CD4-positive, alpha-beta T cell treated with Interleukin-2 at 100 ng/mL for 4 hours (primary cell): ENCODE results near the gene SUN1.

Source experiments
- DNase-seq: peaks from one replicate; pipeline ENCODE4 v3.0.0-alpha.2; 2020; ENCODE audit warnings: low spot score

Gene SUN1

DNA sequence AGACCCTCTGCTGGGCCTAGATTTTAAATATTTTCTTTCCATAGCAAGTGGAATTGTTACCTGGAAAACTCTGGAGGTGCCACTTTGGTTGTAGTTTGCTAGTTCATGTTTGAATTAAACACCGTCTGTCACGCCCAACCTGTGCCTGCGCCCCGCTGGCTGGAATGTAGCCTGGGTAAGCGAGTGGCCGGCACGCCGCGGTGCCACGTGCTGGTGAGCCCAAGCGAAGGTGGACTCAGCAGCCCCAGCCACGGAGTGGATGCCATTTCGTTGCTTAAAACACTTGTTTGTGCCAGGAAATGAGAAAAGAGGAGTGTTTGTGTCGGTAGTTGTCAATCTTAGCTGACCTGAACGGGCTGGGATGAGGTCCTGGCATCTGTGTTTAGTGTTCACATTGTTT, 46.8 kb downstream of the SUN1 start:
- DNase-seq: no peak

DNA sequence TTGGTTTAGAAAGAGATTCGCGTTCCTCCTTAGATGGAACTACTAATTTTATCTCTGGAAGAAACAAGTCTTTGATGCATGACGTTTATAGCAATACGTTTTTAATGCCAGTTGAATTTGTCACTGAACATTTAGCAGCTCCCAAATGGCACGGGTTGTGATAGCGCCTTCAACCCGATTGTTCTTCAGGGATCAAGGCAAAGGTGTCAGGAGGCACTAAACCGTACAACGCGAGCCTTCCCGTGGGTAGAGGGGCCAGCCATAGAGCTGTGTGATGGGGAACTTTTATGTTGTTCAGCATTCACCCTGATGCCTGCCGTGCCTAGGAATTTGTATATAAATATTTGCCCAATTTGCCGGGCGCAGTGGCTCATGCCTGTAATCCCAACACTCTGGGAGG, 47.4 kb downstream of the SUN1 start:
- DNase-seq: no peak

DNA sequence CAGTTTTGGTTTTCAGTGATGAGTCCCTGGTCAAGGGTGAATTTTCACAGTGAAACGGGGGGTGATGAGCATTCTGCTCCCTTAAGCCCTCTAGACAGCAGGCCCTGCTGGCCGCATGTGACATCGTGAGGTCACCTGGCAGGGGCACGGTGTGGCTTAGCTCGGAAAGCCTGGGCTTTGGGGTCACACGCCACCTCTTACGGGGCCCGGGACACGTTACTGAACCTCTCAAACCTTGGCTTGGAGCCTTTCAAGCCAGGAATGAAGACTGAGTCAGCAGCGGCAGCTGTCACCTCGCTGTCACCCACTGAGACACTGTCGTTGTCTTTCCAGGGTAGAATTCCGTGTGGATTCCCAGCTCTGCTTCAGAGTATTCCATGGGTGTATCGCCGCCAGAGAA, 48.2 kb downstream of the SUN1 start:
- no peak for DNase-seq

DNA sequence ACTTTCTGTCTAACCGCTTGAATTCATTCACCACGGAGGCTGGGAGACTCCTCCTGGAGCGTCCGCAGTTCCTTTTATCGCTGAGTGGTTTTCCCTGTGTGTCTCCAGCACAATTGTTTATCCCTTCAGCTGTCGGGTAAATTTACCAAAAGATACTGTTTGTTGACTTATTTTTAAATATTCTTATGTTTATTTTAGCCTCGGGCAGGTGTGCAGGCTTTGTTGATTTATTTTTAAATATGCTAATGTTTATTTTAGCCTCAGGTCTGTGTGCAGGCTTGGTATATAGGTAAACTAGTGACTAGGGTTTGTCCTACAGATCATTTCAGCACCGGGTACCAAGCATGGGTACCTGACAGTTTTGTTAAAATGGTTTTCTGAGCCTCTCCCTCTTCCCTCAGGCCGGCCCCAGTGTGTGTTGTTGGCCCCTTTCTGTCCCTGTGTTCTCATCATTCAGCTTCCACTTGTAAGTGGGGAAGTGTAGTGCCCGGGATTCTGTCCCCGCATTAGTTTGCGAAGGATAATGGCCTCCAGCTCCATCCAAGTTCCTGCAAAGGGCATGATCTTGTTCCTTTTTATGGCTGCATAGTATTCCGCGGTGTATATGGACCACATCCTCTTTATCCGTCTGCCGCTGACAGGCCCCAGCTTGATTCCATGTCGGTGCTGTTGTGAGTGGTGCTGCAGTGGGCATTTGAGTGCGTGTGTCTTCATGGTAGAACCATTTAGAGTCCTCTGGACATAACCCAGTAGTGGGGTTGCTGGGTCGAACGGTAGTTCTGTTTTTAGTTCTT, 49.4 kb downstream of the SUN1 start:
- no peak for DNase-seq

DNA sequence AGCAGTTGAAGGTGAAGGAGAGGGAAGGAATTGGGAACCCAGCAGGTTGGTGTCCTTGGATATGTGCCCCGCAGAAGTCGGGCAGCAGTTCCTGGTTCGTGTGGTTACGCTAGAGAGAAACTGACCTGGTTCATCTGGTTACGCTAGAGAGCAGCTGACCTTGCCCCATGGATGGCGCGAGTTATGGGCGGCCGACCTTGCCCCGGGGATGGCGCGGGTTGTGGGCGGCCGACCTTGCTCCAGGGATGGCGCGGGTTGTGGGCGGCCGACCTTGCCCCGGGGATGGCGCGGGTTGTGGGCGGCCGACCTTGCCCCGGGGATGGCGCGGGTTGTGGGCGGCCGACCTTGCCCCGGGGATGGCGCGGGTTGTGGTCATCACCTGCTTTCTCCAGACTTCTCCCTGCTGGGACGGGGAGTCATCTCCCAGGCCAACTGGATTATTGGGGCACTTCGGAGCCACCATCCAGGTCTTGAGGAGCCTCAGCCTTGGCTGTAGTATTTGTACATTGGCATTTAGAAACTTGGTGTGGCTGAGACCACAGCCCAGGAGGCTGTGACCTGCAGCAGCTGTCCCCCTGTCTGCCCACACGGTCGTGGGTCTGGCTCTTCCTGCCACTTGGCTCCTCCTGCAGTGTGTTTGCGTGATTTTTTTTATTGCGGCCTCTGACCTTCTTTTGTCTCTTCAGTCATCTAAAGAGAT, 50.2 kb downstream of the SUN1 start:
- DNase-seq: no peak

DNA sequence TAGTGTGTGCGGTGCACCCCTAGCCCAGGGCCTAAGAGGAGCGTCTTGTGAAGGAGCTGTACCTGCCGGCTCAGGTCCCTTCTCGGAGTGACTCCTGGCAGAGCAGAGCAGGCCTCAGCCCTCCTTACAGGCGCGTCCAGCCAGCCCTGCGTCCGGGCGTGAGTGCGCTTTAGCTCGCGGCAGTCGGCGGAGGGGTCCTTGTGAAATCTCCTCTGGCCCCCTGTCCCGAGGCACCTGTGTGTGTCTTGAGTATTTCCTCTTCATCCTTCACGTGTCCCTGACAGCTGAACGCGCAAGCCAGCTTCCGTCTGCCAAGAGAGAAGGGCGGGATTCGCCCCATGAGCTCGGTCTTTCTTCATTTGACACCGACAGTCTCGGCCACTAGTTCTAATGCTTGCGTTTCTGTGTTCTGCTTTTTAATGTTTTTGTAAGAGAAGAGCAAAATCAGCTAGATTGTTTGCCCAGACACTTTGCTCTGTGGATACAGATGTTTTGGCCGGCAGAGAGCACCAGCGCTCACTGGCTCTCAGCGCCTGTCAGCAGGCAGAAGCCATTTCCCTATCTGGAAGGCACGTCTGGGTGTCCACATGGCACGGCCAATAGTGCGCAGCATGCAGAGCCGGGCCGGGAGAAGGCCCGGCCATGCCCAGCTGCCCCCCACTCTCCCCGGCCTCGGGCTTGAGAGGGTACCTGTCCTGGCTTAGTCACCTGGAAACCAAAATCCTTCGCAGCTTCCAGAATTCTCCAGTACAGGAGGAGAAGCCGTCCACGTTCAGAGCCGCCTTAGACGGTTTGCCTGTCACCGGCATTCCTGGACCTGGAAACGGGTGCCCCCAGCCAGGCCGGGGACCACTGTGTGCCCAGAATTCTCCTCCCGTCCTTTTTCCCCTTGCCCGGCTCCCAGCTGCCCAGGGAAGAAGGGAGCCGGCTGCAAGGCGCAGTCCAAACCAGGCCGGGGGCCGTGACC, 51.1 kb downstream of the SUN1 start:
- no peak for DNase-seq

DNA sequence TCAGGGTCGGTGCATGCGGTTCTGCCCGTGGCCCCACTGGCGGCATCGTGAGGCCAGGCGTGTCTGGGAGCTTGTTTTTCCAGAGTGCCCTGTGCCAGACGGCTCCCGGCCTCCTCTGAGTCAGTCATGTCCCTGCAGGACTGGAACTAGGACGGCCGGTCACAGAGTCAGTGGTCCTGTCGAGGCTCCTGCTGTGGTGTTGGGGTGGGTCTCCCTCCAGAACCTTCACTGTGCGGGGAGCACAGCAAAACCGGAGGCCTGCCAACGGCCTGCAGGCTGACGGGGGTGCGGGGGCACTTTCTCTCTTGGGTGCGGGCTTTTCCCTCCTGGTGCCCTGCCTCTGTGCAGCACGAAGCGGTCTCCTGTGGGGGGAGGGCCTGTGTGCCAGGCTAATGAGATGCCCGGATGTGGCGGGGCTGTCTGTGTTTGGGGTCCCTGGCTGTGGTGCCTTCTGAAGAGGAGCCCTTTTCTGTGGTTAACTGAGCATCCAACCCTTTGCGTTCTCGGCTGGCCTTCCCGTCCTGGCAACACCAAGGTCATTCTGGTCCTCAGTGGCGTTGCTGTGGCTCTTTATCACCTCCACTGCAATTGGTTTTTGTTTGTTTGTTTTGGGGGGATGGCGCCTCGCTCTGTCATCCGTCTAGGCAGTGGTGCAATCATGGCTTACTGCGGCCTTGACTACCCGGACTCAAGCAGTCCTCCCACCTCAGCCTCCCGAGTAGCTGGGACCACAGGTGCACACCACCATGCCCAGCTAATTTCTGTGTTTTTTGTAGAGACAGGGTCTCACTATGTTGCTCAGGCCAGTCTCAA, 52.1 kb downstream of the SUN1 start:
- no peak for DNase-seq

DNA sequence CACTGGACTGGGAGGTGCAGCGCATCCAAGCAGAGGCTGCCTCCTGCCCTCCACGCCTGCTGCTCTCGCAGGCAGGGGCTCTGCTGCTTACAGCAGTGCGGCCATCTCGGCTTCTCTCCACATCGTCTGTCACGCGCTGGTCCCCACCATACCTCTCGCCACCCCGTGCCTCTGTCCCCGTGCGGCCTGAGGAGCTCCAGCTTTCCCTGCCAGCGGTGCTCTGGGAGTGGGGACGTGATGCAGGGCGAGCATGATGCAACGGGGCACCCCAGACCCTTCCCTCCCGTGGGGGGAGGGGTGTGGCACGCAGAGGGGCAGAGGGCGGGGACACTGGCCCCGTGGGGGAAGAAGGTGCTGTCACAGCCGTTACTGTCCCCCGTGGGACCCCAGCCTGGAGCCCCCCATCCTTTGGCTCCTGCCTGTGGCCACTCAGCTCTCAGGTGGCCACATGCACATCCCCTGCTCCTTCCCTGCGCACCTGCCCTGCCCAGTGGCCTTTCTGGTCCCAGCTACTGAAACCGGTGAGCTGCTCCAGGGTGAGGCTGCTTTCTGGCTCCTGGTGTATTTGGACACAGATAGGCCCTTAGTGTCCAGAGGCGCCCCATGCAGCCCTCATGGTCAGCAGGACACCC, 53.1 kb downstream of the SUN1 start:
- no peak for DNase-seq

DNA sequence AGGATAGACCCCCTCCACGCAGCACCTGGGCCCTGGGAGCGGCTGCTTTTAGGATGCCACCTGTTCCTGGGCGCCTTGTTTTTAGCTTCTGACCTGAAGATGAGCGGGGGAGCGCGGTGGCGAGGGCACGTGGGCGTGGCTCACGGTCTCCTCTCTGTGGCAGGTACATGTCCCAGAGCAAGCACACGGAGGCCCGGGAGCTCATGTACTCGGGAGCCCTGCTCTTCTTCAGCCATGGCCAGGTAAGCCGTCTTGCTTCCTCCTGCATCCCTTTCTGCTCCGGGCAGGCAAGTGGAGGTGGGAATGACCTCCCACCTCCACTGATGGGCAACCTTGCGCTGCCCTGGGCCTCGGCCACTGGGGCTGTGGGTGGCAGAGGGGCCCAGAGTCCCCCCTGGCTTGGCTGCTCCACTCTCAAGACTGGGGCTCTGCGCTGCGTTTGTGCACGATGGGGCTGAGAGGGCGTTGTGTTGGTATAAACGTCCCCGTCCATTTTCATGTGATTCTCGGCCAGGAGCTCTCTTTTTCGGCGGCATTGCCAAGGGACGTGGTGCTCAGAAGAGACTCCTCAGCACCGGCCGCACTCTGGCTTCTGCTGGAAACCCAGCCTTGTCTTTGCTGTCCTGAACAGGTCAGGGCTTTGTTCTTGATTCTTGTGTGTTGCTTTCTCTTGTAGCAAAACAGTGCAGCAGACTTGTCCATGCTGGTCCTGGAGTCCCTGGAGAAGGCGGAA, 53.8 kb downstream of the SUN1 start:
- no peak for DNase-seq

DNA sequence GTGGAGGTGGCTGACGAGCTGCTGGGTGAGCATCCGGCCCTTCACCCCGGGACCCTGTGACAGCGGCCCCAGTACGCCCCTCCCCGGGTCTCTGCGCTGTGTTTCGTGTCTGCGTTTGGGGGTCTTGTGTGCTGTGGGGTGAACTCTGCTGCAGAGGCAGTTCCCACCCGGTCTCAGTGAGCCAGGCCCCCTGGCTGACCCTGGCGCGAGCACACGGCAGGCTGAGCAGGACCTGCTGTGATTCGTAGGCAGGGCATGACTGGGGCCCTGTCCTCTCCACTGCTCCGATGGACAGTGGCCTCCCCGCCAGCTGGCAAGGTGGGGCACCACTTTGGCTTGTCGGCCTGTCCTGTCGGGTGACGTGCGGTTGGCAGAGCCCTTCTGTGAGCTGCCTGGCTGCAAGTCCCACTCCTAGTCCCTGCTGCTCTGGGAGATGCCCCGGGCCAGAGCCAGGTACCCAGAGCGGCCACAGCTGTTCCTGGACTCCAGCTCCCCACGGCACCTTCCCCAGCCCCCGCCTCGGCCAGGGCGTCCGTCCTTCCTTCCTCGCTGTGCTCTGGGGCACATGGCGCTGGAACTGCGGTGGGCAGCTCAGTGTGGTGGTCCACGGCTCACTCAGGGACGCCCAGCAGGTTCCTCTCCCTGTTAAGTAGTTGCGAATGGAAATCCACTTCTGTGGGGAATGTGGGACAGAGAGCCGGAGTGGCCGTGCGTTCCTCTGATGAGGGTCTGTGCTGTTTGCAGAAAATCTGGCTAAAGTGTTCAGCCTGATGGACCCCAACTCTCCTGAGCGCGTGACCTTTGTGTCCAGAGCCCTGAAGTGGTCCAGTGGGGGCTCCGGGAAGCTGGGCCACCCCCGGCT, 54.6 kb downstream of the SUN1 start:
- DNase-seq: no peak

DNA sequence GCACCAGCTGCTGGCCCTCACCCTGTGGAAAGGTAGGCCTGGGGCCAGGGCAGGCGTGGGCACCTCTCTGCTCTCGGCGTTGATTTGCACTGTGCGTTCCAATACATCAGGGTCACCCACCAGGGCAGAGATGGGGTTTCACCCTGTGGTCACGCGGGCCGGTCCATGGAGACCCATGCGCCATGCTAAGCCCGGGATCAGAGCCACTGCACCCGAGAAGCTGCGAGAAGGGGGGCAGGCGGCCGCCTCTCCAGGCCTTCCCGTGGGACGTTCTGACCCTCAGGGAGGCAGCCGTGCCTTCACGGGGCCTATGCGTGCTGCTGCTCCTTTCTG, 55.2 kb downstream of the SUN1 start:
- no peak for DNase-seq

DNA sequence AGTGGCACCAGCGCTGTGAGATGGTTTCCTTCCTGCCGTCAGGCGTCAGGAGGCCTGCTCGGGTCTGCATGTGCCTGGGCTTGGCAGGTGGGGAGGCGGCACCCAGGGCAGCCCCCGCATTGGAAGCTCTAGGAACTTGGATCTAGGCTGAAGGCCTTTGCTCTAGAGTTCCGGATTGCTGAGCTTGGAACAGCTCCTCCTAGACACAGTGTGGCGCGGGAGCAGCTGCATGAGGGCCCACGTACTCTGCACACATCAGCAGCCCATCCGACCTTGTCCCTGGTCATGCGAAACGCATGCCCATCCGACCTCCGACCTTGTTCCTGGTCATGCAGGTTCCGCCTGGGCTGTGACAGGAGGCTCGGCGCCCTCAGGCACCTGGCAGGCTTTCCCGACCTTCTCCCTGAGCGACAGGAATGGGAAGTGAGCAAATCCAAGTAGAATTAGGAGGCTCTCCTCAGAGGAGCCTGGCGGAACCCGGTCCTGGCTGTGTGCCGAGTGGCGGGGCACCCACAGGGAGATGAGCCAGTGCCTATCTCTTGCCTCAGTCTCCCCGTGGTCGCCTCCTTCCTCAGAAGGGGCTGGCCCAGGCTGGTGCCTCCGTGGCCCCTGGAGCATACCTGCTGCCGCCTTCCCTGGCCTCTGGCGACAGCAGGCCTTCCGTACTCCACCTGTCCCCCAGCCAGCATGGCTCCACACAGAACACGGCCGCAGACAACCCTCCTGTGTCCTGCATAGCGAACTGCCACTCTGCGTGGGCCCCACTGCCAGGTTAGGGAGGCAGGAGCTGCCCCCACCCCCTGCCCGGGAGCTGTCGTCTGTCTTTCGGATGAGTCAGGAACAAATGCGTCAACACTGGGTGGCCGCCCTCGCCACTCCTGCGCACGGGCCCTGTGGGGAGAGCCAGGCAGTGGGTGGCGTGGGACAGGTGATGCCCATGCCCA, 56.1 kb downstream of the SUN1 start:
- DNase-seq: no peak

DNA sequence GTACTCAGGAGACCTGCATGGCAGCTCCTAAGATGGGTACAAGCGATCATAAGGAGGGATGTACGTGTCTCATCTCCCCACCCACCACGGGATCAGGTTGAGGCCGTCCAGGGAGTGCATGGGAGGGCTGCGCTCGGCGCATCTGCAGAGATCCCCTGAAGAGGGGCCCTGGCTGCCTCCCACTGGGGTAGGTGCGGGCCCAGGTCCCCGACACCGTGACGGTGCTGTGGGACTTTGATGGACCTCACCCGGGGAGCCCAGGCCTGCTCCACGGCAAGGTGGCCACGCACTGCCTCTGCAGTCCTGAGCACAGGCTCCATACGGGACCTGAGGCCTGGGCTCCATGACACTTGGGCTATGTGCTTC, 56.7 kb downstream of the SUN1 start:
- DNase-seq: no peak

DNA sequence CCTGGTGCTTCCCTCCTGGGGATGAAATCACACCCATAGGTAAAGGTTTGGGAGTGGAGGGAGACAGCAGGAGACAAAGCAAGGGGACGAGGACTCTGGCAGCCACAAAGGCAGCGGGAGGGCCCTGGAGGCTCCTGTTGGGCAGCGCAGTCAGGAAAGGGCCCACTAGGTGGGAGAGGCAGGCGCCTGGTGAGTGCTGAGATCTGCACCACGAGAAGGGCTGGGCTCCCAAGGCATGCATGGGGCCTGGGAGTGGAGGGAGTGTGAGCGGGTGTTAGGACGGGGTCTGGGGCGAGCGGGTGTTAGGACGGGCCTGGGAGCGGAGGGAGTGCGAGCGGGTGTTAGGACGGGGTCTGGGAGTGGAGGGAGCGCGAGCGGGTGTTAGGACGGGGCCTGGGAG, 57.1 kb downstream of the SUN1 start:
- no peak for DNase-seq

DNA sequence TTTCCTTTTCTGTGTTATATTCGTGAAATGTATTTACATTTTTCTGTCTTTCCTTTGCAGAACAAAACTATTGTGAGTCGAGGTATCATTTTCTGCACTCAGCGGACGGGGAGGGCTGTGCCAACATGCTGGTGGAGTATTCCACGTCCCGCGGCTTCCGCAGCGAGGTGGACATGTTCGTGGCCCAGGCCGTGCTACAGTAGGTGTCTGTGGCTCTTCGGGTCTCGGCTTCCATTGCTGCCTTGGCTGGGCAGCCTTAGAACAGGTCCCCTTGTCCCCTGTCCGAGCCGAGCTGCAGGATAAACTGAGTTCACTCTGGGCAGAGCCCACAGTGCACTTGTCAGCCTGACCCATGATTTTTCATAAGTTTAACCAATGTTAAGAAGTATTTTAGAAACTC, 58.6 kb downstream of the SUN1 start:
- no peak for DNase-seq

DNA sequence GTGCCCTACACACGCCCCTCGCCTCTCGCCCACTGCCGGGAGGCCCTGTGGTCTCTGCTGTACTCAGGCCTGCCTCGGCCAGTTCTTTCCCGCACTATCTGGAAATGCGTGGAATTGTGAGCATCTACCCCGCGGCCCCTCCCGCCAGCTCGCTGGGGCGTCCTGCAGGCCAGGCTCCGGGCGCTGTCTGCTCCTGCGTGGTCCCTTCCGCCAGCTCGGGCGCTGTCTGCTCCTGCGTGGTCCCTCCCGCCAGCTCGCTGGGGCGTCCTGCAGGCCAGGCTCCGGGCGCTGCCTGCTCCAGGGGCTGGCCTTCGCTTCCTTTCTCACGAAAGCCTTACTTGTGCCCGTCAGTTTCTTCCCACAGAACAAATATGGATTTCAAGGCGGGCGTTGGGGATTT, 59.0 kb downstream of the SUN1 start:
- no peak for DNase-seq

DNA sequence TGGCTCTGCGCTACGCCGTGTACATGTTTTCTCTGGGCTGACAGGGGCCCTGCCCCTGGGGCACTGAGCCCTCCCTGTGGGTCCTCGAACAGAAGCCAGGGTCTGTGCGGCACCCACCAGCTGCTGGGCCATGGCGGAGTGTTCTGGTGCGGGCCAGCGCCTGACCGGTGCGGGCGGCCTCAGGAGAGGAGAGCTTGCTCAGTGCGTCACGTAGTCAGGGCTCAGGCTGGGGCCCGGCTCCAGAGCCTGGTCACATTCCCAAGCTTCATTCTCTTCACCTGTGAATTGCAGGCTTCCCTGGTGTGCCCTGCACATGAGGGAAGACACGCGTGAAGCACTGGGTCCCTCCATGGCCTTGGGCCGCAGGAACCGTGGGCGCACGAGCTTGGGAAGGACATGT, 59.5 kb downstream of the SUN1 start:
- DNase-seq: no peak
